ENCODE data around the gene TSPAN18. TPM values are rescaled to one million over a fixed set of nuclear protein-coding genes. Genes with fewer than 3 reads are reported as not detected.

Gene TSPAN18
- polyA plus RNA-seq, 1 of the 3 experiments (the other 2 are of a cell fraction), result 0.72 TPM

DNA sequence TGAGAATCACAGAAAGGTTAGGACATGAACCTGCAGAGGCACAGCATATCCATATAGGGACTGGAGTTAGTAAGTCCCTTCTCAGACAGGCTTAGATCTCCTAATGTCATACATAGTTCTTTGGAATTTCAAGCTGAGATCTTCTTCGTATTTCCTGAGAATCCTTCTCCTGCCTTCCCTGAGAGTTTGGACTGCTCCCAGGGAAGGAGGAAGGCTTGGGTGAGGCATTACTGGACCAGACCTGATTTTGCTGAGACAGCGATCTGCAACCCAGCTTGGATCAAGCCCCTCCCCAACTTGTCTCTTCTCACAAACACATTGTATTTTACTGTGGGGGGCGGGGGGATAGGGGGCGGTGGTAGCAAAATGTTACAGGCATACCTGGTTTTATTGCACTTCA is 108.5 kb downstream of the TSPAN18 start:
- no peaks in the 10 kb centered on the region for H3K27me3 ChIP-seq (ENCODE audit: insufficient read depth)
- no peak overlapping the region for H3K4me3 ChIP-seq (ENCODE audit: low read depth in 2 of 2, low read length in 1 of 2)
- ChIA-PET CTCF (interaction anchor here (0.9 to 1.8 kb wide), 5 partner anchors 22 to 76 kb away, joined by 3 to 5 read pairs (median 4); no protein-coding TSS in a partner anchor), POLR2A (no interaction called here)
- no peaks in the 10 kb centered on the region for H3K9me3 ChIP-seq
- no peaks in the 10 kb centered on the region for H3K9me2 ChIP-seq
- peaks cover 1 to 53% of the 10 kb centered on the region in 2 experiments; a peak in 3 of 4 replicates for H3K4me1 ChIP-seq (ENCODE audit: control insufficient read depth in 1 of 2, insufficient read depth in 2 of 2, low read depth in 1 of 2, low read length in 1 of 2)
- H3K4me2 ChIP-seq, result no peak overlapping the region
- H3K79me2 ChIP-seq (ENCODE audit: insufficient read depth), result no peaks in the 10 kb centered on the region
- no peaks in the 10 kb centered on the region for H4K20me1 ChIP-seq (ENCODE audit: insufficient read depth)
- H3K9ac ChIP-seq, result no peak overlapping the region
- H3K27ac ChIP-seq (ENCODE audit: low read depth in 2 of 2, low read length in 1 of 2), result peak overlapping the region in 1 of 2 experiments; percentile 79; a peak in 1 of 4 replicates
- no peaks in the 10 kb centered on the region for H3K36me3 ChIP-seq (replicated peaks in 1 of 2; ENCODE audit: control insufficient read depth in 1 of 2, insufficient read depth in 2 of 2, low read length in 1 of 2)
- no peaks in the 10 kb centered on the region for H3F3A ChIP-seq (replicated peaks; ENCODE audit: insufficient read depth)
- TF ChIP-seq, protein P1, sequence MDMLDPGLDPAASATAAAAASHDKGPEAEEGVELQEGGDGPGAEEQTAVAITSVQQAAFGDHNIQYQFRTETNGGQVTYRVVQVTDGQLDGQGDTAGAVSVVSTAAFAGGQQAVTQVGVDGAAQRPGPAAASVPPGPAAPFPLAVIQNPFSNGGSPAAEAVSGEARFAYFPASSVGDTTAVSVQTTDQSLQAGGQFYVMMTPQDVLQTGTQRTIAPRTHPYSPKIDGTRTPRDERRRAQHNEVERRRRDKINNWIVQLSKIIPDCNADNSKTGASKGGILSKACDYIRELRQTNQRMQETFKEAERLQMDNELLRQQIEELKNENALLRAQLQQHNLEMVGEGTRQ (IDR thresholded peaks at IDR 0.05; ENCODE audit: borderline replicate concordance, low read depth, low read length), result no peak
- TF ChIP-seq FOSL2 (IDR thresholded peaks at IDR 0.05; ENCODE audit: borderline replicate concordance, low read depth) (no peak), RCOR1 (IDR thresholded peaks at IDR 0.05; ENCODE audit: low read length) (no peak), JUND (IDR thresholded peaks at IDR 0.05) (no peak), MXI1 (IDR thresholded peaks at IDR 0.05; ENCODE audit: low read depth, low read length) (no peak), ELF1 (IDR thresholded peaks at IDR 0.05) (no peak), EP300 (IDR thresholded peaks at IDR 0.05; ENCODE audit: borderline replicate concordance in 1 of 2, low read depth in 1 of 2, low read length in 1 of 2) (no peak), SMC3 (IDR thresholded peaks at IDR 0.05; ENCODE audit: low read depth, low read length) (no peak), NRF1 (IDR thresholded peaks at IDR 0.05; ENCODE audit: low read depth, low read length) (no peak), CTCF (IDR thresholded peaks at IDR 0.05) (no peak), MAX (IDR thresholded peaks at IDR 0.05; ENCODE audit: low read depth) (no peak), TAF1 (IDR thresholded peaks at IDR 0.05; ENCODE audit: borderline replicate concordance, low read depth, low read length) (no peak), GABPA (IDR thresholded peaks at IDR 0.05; ENCODE audit: low read depth) (no peak), SIN3A (IDR thresholded peaks at IDR 0.05; ENCODE audit: borderline replicate concordance, low read depth, low read length) (no peak), TCF12 (IDR thresholded peaks at IDR 0.05) (no peak), NFIC (IDR thresholded peaks at IDR 0.05; ENCODE audit: borderline replicate concordance) (no peak), RFX5 (IDR thresholded peaks at IDR 0.05; ENCODE audit: low read length) (no peak), USF1 (IDR thresholded peaks at IDR 0.05; ENCODE audit: borderline replicate concordance, low read depth) (no peak), YY1 (IDR thresholded peaks at IDR 0.05; ENCODE audit: low read depth) (no peak)
- H2AFZ ChIP-seq (ENCODE audit: low read depth), result no peak overlapping the region
- WGBS (ENCODE audit: low lambda C conversion rate), result 74% methylated on average over 4 of the region's 4 CpGs
- no peak for DNase-seq
